DMS153 (cell line): Measurements from ENCODE around the gene FOXE3.
A peak's percentile ranks its signal among the peaks of the same experiment; 100 is the strongest.

Experiments used
- DNase-seq: peaks from one replicate; lab custom pipeline; 2025; lab: John Stamatoyannopoulos, UW

The FOXE3 gene

GRCh38 chr1:47405697-47406096 is 10.4 kb upstream of the FOXE3 start:
- DNase-seq = no peak

DNA sequence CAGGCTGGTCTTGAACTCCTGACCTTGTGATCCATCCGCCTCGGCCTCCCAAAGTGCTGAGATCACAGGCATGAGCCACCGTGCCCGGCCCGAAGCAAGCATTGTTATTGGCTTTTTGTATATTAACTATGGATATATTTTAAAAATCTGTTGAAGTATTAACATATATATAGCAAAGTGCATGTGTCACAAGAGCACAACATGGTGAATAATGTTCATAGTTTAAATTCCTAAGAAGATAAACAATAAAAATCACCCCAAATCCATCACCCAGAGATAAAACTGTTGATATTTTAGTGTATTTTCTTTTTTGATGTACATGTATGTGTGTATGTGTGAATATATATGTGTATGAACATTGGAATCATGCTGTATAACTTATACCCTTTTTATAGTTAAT is 9.1 kb upstream of the FOXE3 start:
- DNase-seq = no peak

DNA sequence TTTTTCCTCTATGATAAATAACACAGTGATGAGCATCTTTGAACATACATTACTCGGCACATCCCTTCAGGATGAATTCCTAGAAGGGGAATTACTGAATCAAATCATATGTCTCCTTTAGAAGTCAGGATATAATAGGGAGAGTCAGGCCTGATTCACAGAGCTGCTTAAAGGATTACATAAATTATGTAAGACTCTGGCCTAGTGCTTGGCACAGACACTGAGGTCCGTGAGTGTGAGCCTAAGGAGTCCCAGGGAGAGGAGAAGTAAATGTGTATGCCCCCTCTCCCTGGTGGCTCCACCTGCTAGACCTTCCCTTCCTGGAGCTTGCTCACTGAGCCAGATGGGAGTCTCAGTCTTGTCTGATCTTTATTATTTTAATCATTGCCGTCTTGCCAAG is 8.6 kb upstream of the FOXE3 start:
- no peak for DNase-seq

GRCh38 chr1:47409311-47410067 is 6.6 kb upstream of the FOXE3 start:
- no peak for DNase-seq

- DNase-seq = no peak
Observed at GRCh38 chr1:47410068-47410455, 6.0 kb upstream of the FOXE3 start.

- no peak for DNase-seq
Observed at GRCh38 chr1:47411436-47411835, 4.6 kb upstream of the FOXE3 start.

DNA sequence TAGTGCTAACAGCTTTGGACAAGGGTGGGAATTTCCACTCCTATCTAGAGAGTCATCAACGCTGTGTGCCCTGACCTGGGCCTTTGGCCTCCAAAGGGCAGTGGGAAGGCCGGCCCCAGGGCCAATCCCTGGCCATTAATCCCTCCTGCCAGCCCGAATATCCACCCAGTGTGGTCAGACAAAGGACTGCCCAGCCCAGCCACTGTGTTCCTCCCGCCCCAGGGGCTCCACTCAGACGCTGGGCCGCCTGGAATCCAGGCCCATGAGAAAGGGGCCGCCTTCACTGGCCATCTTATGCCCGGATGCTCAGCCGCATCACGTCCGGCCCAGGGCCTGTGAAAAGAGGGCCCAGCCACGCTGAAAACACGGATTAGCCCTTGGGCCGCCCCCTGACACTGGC is 3.6 kb upstream of the FOXE3 start:
- no peak for DNase-seq

DNA sequence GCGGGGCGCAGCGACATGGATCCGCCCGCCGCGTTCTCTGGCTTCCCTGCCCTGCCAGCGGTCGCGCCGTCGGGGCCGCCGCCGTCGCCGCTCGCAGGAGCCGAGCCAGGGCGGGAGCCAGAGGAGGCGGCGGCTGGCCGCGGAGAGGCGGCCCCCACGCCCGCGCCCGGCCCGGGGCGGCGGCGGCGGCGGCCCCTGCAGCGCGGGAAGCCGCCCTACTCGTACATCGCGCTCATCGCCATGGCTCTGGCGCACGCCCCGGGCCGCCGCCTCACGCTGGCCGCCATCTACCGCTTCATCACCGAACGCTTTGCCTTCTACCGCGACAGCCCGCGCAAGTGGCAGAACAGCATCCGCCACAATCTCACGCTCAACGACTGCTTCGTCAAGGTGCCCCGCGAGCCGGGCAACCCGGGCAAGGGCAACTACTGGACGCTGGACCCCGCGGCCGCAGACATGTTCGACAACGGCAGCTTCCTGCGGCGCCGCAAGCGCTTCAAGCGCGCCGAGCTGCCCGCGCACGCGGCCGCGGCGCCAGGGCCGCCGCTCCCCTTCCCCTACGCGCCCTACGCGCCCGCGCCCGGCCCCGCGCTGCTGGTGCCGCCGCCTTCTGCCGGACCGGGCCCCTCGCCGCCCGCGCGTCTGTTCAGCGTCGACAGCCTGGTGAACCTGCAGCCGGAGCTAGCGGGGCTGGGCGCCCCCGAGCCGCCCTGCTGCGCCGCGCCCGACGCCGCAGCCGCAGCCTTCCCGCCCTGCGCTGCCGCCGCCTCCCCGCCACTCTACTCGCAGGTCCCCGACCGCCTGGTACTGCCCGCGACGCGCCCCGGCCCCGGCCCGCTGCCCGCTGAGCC is 459 bp downstream of the FOXE3 start:
- peak; percentile 10 for DNase-seq

GRCh38 chr1:47417170-47418044 is 1.3 kb downstream of the FOXE3 start:
- no peak for DNase-seq

DNA sequence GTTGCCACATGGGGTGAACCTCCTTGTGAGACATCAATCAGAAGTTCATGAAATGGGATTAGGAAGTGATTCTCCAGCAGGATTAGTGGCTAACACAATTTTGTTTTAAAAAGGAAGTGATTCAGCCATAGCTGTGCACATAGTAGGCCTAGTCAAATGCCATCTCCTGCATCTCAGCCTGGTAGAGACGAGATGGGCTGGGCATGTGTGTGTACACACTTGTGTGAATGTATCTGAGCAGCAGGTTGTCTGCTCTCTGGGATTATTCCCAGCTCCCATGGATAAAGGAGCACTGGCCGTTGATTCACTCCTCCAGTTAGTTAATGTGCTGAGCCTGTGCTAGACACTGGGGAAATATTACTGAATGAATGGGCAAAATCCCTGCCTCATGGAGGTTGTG is 2.0 kb downstream of the FOXE3 start:
- DNase-seq = no peak

GRCh38 chr1:47418681-47419325 is 2.7 kb downstream of the FOXE3 start:
- DNase-seq = no peak

DNA sequence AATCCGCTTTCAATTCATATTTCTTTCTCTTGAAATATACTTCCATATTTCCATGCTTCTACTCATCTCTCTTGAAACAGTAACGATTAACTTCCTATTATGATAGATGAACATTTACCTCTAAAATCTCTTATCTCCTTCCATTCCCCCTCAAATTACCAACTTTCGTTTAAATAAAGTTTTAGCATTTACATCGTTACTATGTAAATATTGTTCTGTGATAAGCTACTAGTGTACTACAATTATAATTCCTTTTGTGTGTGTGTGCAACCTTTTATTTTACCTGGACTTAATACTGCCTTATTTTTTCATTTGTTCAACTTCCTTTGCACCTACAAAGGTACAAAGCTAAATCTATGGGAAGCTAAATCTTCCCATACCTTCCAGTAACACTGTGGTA is 4.5 kb downstream of the FOXE3 start:
- DNase-seq = no peak

GRCh38 chr1:47423872-47424271 is 7.8 kb downstream of the FOXE3 start:
- DNase-seq = no peak

DNA sequence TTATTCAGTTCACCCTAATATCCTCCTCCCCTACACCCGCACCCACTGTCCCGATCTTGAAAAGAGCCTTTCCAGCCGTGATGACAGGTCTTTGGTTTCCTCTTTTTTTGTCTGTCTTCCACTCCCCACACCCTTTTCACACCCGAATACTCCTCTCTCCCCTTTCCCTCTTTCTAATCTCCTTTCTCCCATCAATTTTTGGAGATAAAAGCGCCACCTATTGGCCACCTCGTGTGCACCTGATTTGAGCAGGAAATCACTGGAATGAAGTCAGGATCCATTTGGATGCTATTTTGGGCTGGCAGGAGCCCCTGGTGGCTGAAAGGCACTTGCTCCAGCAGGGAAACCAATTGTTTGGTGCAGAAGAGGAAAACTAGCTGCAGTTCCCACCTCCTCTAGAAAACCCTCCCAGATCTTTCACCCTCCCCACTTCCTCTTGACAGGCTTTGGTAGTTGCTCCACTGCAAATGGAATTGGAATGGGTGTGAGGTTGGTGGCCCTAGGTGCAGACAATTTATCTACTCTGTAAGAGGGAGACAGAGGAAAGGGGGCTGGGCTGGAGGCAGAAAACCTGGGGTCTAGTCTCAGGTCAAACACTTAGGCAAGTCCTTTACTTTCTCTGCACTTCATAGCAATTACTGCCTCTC is 8.4 kb downstream of the FOXE3 start:
- DNase-seq = peak; percentile 60

DNA sequence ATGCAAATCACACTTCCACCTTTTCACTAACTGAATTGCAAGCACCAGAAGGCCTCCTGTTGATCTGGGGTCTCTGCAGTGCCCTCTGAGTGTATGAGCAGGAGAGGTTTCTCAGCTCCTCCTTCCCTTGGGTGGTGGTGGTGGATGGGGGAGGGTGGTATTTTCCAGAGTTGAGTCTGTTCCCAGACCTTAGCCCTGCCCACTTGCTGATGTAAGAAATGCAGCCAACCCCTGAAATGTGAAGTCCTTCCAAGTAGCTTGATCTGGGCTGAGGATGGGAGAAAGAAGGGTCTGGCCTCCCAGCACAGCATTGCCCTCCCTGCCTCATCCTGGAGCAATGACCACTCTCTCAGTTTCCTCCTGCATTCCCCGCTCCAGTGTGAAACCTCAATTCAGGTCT is 15.4 kb downstream of the FOXE3 start:
- DNase-seq = no peak

GRCh38 chr1:47432071-47433036 is 16.3 kb downstream of the FOXE3 start:
- DNase-seq = no peak

DNA sequence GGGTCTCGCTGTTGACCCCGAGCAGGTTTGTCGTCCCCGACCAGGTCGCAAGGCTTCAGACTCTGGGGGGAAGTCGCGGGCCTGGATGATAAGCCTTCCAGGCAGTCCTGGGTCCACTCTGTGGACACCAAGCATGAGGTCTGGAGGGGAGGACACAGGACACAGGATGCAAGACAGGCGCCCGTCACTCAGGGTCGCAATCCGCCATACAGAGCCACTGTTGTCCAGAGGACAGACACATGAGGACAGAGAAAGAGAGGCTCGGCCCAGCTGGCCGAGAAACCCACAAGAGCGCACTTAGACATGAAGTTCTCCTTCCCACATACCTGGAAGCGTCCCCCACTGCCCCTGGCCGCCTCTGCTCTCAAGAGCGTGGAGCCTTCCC is 16.9 kb downstream of the FOXE3 start:
- DNase-seq = no peak

GRCh38 chr1:47433477-47434050 is 17.5 kb downstream of the FOXE3 start:
- DNase-seq = no peak

- DNase-seq = no peak
Observed at GRCh38 chr1:47434051-47434842, 18.2 kb downstream of the FOXE3 start.
